Measurements from ENCODE around the gene CCNY. TPM values are rescaled to one million over a fixed set of nuclear protein-coding genes. Genes with fewer than 3 reads are reported as not detected.
"Not testable (repeated sequence)": the region's sequence is repeated elsewhere in the genome, so short reads cannot be mapped to it uniquely, and the experiment has no call there.

The CCNY gene
- total RNA-seq, 1 donor = 53.3 TPM

- DNase-seq (ENCODE audit: low read depth in 2 of 3, low spot score in 2 of 3) = no peak
These were observed 17.5 kb downstream of the CCNY start for GRCh38 chr10:35353805-35354204.

GRCh38 chr10:35354257-35354656, 17.9 kb downstream of the CCNY start:
- not testable (repeated sequence) for DNase-seq (ENCODE audit: low read depth in 2 of 3, low spot score in 2 of 3)

GRCh38 chr10:35355971-35356724, 19.8 kb downstream of the CCNY start:
- DNase-seq (ENCODE audit: low read depth in 2 of 3, low spot score in 2 of 3) = no peak

- no peak for DNase-seq (ENCODE audit: low read depth in 2 of 3, low spot score in 2 of 3)
These were observed 20.4 kb downstream of the CCNY start for GRCh38 chr10:35356725-35357092.

- DNase-seq (ENCODE audit: low read depth in 2 of 3, low spot score in 2 of 3) = no peak
These were observed 22.7 kb downstream of the CCNY start for GRCh38 chr10:35359056-35359455.

GRCh38 chr10:35359873-35360272, 23.6 kb downstream of the CCNY start:
- no peak for DNase-seq (ENCODE audit: low read depth in 2 of 3, low spot score in 2 of 3)

GRCh38 chr10:35362701-35363350, 26.5 kb downstream of the CCNY start:
- no peak for DNase-seq (ENCODE audit: low read depth in 2 of 3, low spot score in 2 of 3)

GRCh38 chr10:35363587-35363986, 27.3 kb downstream of the CCNY start:
- no peak for DNase-seq (ENCODE audit: low read depth in 2 of 3, low spot score in 2 of 3)

GRCh38 chr10:35364808-35365207, 28.5 kb downstream of the CCNY start:
- no peak for DNase-seq (ENCODE audit: low read depth in 2 of 3, low spot score in 2 of 3)

- no peak for DNase-seq (ENCODE audit: low read depth in 2 of 3, low spot score in 2 of 3)
These were observed 29.7 kb downstream of the CCNY start for GRCh38 chr10:35365994-35366393.

- DNase-seq (ENCODE audit: low read depth in 2 of 3, low spot score in 2 of 3) = no peak
These were observed 31.0 kb downstream of the CCNY start for GRCh38 chr10:35367107-35367859.

GRCh38 chr10:35367982-35368381, 31.7 kb downstream of the CCNY start:
- DNase-seq (ENCODE audit: low read depth in 2 of 3, low spot score in 2 of 3) = no peak

- DNase-seq (ENCODE audit: low read depth in 2 of 3, low spot score in 2 of 3) = peak in 1 of 3 donors; percentile 23
These were observed 32.3 kb downstream of the CCNY start for GRCh38 chr10:35368485-35369048.

- peak in 1 of 3 donors; percentile 36 for DNase-seq (ENCODE audit: low read depth in 2 of 3, low spot score in 2 of 3)
These were observed 32.8 kb downstream of the CCNY start for GRCh38 chr10:35369049-35369611.

- DNase-seq (ENCODE audit: low read depth in 2 of 3, low spot score in 2 of 3) = no peak
These were observed 35.4 kb downstream of the CCNY start for GRCh38 chr10:35371731-35372130.

- DNase-seq (ENCODE audit: low read depth in 2 of 3, low spot score in 2 of 3) = peak in 2 of 3 donors; percentile 50 to 61
These were observed 36.0 kb downstream of the CCNY start for GRCh38 chr10:35372329-35372728.

- no peak for DNase-seq (ENCODE audit: low read depth in 2 of 3, low spot score in 2 of 3)
These were observed 38.9 kb downstream of the CCNY start for GRCh38 chr10:35375091-35375765.

- no peak for DNase-seq (ENCODE audit: low read depth in 2 of 3, low spot score in 2 of 3)
These were observed 40.9 kb downstream of the CCNY start for GRCh38 chr10:35377050-35377728.

GRCh38 chr10:35378541-35379210, 42.4 kb downstream of the CCNY start:
- DNase-seq (ENCODE audit: low read depth in 2 of 3, low spot score in 2 of 3) = peak in 2 of 3 donors; percentile 32 to 43
